Trophoblast cell (in vitro differentiated cells and primary cell): ENCODE data around the gene IL11.
"Not testable (repeated sequence)": the region's sequence is repeated elsewhere in the genome, so short reads cannot be mapped to it uniquely, and the experiment has no call there.

Experiments used
- DNase-seq, 2 donors: peaks; one replicate each; pipeline ENCODE4 v3.0.0-alpha.2; 2016
- H2AFZ ChIP-seq: 2 replicates; pipeline ENCODE4 v1.6.1; 2013; ENCODE audit warnings: low read length, moderate library complexity, mild to moderate bottlenecking; ENCODE audit not compliant: insufficient read depth, poor library complexity
- H2AK5ac ChIP-seq: 2 replicates; pipeline ENCODE4 v1.6.1; 2013; ENCODE audit warnings: mild to moderate bottlenecking, low read length
- H2BK120ac ChIP-seq: 2 replicates; pipeline ENCODE4 v1.6.1; 2013; ENCODE audit warnings: low read length, mild to moderate bottlenecking, moderate library complexity; ENCODE audit not compliant: insufficient read depth, poor library complexity
- H2BK12ac ChIP-seq: 2 replicates; pipeline ENCODE4 v1.6.1; 2013; ENCODE audit warnings: mild to moderate bottlenecking, low read length, moderate library complexity
- H2BK5ac ChIP-seq: 2 replicates; pipeline ENCODE4 v1.6.1; 2013; ENCODE audit warnings: low read length, low read depth, moderate library complexity, mild to moderate bottlenecking; ENCODE audit not compliant: poor library complexity
- H3K14ac ChIP-seq: 2 replicates; pipeline ENCODE4 v1.6.1; 2013; ENCODE audit warnings: mild to moderate bottlenecking, low read length
- H3K18ac ChIP-seq: 2 replicates; pipeline ENCODE4 v1.6.1; 2013; ENCODE audit warnings: mild to moderate bottlenecking, low read length
- H3K23ac ChIP-seq: 2 replicates; pipeline ENCODE4 v1.6.1; 2013; ENCODE audit warnings: low read length
- H3K27ac ChIP-seq: 2 replicates; pipeline ENCODE4 v1.5.1; 2013; ENCODE audit warnings: low read depth, mild to moderate bottlenecking, inconsistent platforms, low read length, moderate library complexity
- H3K27me3 ChIP-seq: 2 replicates; pipeline ENCODE4 v1.6.1; 2013; ENCODE audit warnings: inconsistent platforms, mild to moderate bottlenecking, low read length, moderate library complexity; ENCODE audit not compliant: insufficient read depth
- H3K36me3 ChIP-seq, 2 experiments: 1 replicate in 1 of 2; 2 replicates in 1 of 2; pipeline ENCODE4 v1.6.1; 2013; ENCODE audit warnings: low read length in 2 of 2, mild to moderate bottlenecking in 2 of 2, moderate library complexity in 1 of 2; ENCODE audit not compliant: insufficient read depth in 2 of 2, control insufficient read depth in 1 of 2
- H3K4ac ChIP-seq: 2 replicates; pipeline ENCODE4 v1.6.1; 2013; ENCODE audit warnings: low read depth, mild to moderate bottlenecking, low read length, moderate library complexity
- H3K4me1 ChIP-seq, 2 experiments: 1 replicate in 1 of 2; 2 replicates in 1 of 2; pipeline ENCODE4 v1.6.1; 2013; ENCODE audit warnings: low read length in 2 of 2, mild to moderate bottlenecking in 2 of 2, moderate library complexity in 1 of 2; ENCODE audit not compliant: insufficient read depth in 2 of 2, control insufficient read depth in 1 of 2
- H3K4me2 ChIP-seq: 2 replicates; pipeline ENCODE4 v1.6.1; 2013; ENCODE audit warnings: inconsistent platforms, mild to moderate bottlenecking, low read length, moderate library complexity
- H3K4me3 ChIP-seq: 2 replicates; pipeline ENCODE4 v1.5.1; 2013; ENCODE audit warnings: mild to moderate bottlenecking, low read depth, low read length, inconsistent platforms
- H3K79me1 ChIP-seq: one replicate; pipeline ENCODE4 v1.6.1; 2013; ENCODE audit warnings: low read length
- H3K79me2 ChIP-seq: 2 replicates; pipeline ENCODE4 v1.6.1; 2013; ENCODE audit warnings: low read length, mild to moderate bottlenecking; ENCODE audit not compliant: control insufficient read depth, insufficient read depth, poor library complexity
- H3K9ac ChIP-seq: 2 replicates; pipeline ENCODE4 v1.6.1; 2013; ENCODE audit warnings: mild to moderate bottlenecking, low read length
- H3K9me3 ChIP-seq: 2 replicates; pipeline ENCODE4 v1.6.1; 2013; ENCODE audit warnings: low read depth, mild to moderate bottlenecking, control low read depth, inconsistent platforms, low read length; ENCODE audit not compliant: insufficient read depth
- H4K12ac ChIP-seq: 2 replicates; pipeline ENCODE4 v1.6.1; 2013; ENCODE audit warnings: low read depth, mild to moderate bottlenecking, low read length, moderate library complexity
- H4K8ac ChIP-seq: 2 replicates; pipeline ENCODE4 v1.6.1; 2013; ENCODE audit warnings: low read depth, mild to moderate bottlenecking, low read length, moderate library complexity
- H4K91ac ChIP-seq: one replicate; pipeline ENCODE4 v1.6.1; 2013; ENCODE audit warnings: low read depth, mild to moderate bottlenecking, low read length, moderate library complexity
- WGBS: extraction: QIAGEN DNeasy Blood & Tissue Kit; methylation state at CpG from one replicate; pipeline ENCODE4 v1.1.7; 2013; ENCODE audit warnings: missing lambda C conversion rate; ENCODE audit not compliant: insufficient read length, insufficient coverage; ENCODE audit errors: extremely low coverage; 5-methylcytosine and 5-hydroxymethylcytosine counted together

The IL11 gene

GRCh38 chr19:55402509-55402908, 32.2 kb upstream of the IL11 start:
- H3K4me2 ChIP-seq, result no peak overlapping the region
- H3K14ac ChIP-seq, result no peak overlapping the region
- H3K9ac ChIP-seq, result no peak overlapping the region
- no peak overlapping the region for H3K4me3 ChIP-seq
- peaks cover 12 to 16% of the 10 kb centered on the region in 2 experiments for H3K4me1 ChIP-seq
- H3K27ac ChIP-seq, result no peak overlapping the region
- no peak overlapping the region for H4K91ac ChIP-seq
- peaks cover 15% of the 10 kb centered on the region for H3K79me2 ChIP-seq
- no peak overlapping the region for H3K4ac ChIP-seq
- no peak overlapping the region for H2BK12ac ChIP-seq
- WGBS, result no CpG with 5 or more reads among the region's 2 CpGs
- DNase-seq, result peak; percentile 34 to 37
- no peaks in the 10 kb centered on the region for H3K27me3 ChIP-seq
- H3K18ac ChIP-seq, result no peak overlapping the region
- no peak overlapping the region for H4K12ac ChIP-seq
- H3K79me1 ChIP-seq, result peaks cover 4% of the 10 kb centered on the region
- H3K9me3 ChIP-seq, result peaks cover 2% of the 10 kb centered on the region
- H3K36me3 ChIP-seq, result peaks cover 51 to 56% of the 10 kb centered on the region in 2 experiments
- H3K23ac ChIP-seq, result no peak overlapping the region
- no peak overlapping the region for H2AK5ac ChIP-seq
- H2BK5ac ChIP-seq, result no peak overlapping the region
- no peak overlapping the region for H2AFZ ChIP-seq
- H2BK120ac ChIP-seq, result no peak overlapping the region
- H4K8ac ChIP-seq, result no peak overlapping the region

DNA sequence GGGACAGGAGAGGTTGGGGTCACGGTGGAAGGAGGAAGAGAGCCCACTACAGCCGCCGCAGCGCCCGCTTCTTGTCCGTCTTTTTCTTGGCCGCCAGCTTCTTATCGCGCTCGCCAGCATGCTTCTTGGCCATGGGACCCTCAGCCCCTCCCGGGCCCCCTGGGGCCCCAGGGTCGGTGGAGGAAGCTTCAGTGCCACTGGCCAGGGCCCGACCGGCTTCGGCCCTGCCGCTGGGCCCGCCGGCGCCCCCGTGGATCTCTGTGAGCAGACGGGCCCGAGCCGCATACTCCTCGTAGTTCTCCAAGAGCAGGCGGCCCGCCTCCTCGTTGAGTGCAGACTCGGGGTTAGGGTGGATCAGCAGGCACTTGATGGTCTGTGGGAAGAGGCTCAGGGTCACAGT, 31.1 kb upstream of the IL11 start:
- not testable (repeated sequence) for H2AK5ac ChIP-seq, H4K8ac ChIP-seq, H2BK12ac ChIP-seq, H3K4me3 ChIP-seq, H3K4me2 ChIP-seq, DNase-seq, H4K12ac ChIP-seq, H3K79me2 ChIP-seq, H3K4ac ChIP-seq, H3K9ac ChIP-seq, H3K9me3 ChIP-seq, H2BK120ac ChIP-seq, H3K27me3 ChIP-seq, H4K91ac ChIP-seq, H3K27ac ChIP-seq, H2BK5ac ChIP-seq, H3K14ac ChIP-seq, H3K79me1 ChIP-seq, H2AFZ ChIP-seq, H3K23ac ChIP-seq, H3K18ac ChIP-seq
- Histone ChIP-seq H3K36me3 (peaks cover 49 to 51% of the 10 kb centered on the region in 2 experiments), H3K4me1 (peaks cover 7 to 10% of the 10 kb centered on the region in 2 experiments)
- WGBS, result no CpG with 5 or more reads among the region's 28 CpGs

GRCh38 chr19:55400281-55401087, 30.2 kb upstream of the IL11 start:
- Histone ChIP-seq H3K4ac (no peak overlapping the region), H3K9me3 (peaks cover 2% of the 10 kb centered on the region), H3K18ac (no peak overlapping the region), H4K8ac (no peak overlapping the region), H4K12ac (no peak overlapping the region), H3K4me2 (no peak overlapping the region), H4K91ac (no peak overlapping the region), H3K79me1 (no peaks in the 10 kb centered on the region), H3K27me3 (no peaks in the 10 kb centered on the region), H3K9ac (no peak overlapping the region), H3K27ac (no peak overlapping the region), H3K4me1 (peaks cover 0 to 1% of the 10 kb centered on the region in 2 experiments), H2AK5ac (no peak overlapping the region), H3K4me3 (no peak overlapping the region), H3K36me3 (peaks cover 40 to 42% of the 10 kb centered on the region in 2 experiments), H2BK5ac (no peak overlapping the region), H2BK120ac (no peak overlapping the region), H3K23ac (no peak overlapping the region), H3K79me2 (peaks cover 2% of the 10 kb centered on the region), H2BK12ac (no peak overlapping the region), H3K14ac (no peak overlapping the region), H2AFZ (no peak overlapping the region)
- no CpG with 5 or more reads among the region's 14 CpGs for WGBS
- DNase-seq, result peak; percentile 26 to 46

DNA sequence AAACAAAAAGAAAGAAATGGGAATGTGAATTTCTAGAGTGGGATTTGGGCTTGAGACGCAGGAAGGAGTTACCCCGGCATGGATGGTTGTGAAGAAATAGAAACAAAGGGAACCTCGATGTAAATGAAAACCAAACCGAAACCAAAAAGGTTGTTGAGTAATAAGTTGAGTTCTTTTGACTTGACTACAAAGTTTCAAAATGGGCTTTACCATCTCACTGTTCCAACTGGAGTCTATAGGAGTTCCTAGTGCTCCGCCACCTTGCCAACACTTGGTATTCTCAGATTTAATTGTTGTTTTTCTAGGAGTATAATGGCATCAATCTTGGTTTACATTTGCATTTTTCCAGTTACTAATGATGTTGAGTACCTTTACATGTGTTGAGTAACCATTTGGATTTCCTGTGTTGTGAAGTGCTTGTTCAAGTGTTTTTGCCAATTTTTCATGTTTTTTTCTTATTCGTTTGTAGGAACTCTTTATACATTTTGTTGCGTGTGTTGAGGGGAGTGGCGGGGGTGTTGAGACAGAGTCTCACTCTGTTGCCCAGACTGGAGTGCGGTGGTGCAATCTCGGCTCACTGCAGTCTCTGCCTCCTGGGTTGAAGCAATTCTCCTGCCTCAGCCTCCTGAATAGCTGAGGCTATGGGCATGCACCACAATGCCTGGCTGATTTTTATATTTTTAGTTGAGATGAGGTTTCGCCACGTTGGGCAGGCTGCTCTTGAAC, 28.1 kb upstream of the IL11 start:
- Histone ChIP-seq H2AK5ac (no peak overlapping the region), H3K27me3 (no peaks in the 10 kb centered on the region), H3K9ac (no peak overlapping the region), H3K14ac (no peak overlapping the region), H4K12ac (no peak overlapping the region), H3K4ac (no peak overlapping the region), H3K4me1 (no peaks in the 10 kb centered on the region), H2BK12ac (no peak overlapping the region), H3K18ac (no peak overlapping the region), H3K4me3 (no peak overlapping the region), H3K79me2 (no peaks in the 10 kb centered on the region), H2BK5ac (no peak overlapping the region), H4K91ac (no peak overlapping the region), H3K23ac (no peak overlapping the region), H3K9me3 (peaks cover 2% of the 10 kb centered on the region), H3K36me3 (peaks cover 28 to 29% of the 10 kb centered on the region in 2 experiments), H3K79me1 (no peaks in the 10 kb centered on the region), H3K27ac (no peak overlapping the region), H4K8ac (no peak overlapping the region), H2BK120ac (no peak overlapping the region), H2AFZ (no peak overlapping the region), H3K4me2 (no peak overlapping the region)
- no CpG with 5 or more reads among the region's 12 CpGs for WGBS
- DNase-seq, result no peak
